ENCODE results near the gene EXOC4. TPM values are rescaled to one million over a fixed set of nuclear protein-coding genes. Genes with fewer than 3 reads are reported as not detected.

EXOC4 gene
- total and polyA plus RNA-seq, 2 of the 13 experiments (the other 11 are each of a cell fraction or from before 2014, with no cell fraction given), result 22.5 to 39.0 TPM

GRCh38 chr7:133733401-133733800 lies 480.5 kb downstream of the EXOC4 start:
- 97% methylated on average over 5 of the region's 5 CpGs for WGBS (ENCODE audit: low lambda C conversion rate)
- TF ChIP-seq ATF4 (CRISPR knock-in tag; IDR thresholded peaks at IDR 0.05) (no peak), ZNF580 (CRISPR knock-in tag; IDR thresholded peaks at IDR 0.05; ENCODE audit: borderline replicate concordance, low read depth) (no peak), ESRRA (CRISPR knock-in tag; IDR thresholded peaks at IDR 0.05; ENCODE audit: low read depth) (no peak), ZNF770 (CRISPR knock-in tag; IDR thresholded peaks at IDR 0.05) (no peak), ZNF800 (CRISPR knock-in tag; IDR thresholded peaks at IDR 0.05) (no peak), ATF3 (CRISPR knock-in tag; IDR thresholded peaks at IDR 0.05) (no peak), TFAP4 (IDR thresholded peaks at IDR 0.05; ENCODE audit: borderline replicate concordance, low read depth) (no peak), ZNF652 (CRISPR knock-in tag; IDR thresholded peaks at IDR 0.05; ENCODE audit: borderline replicate concordance, low read depth) (no peak), REPIN1 (CRISPR knock-in tag; IDR thresholded peaks at IDR 0.05; ENCODE audit: borderline replicate concordance, low read depth) (no peak), ZMYM4 (CRISPR knock-in tag; IDR thresholded peaks at IDR 0.05) (no peak), NRL (CRISPR knock-in tag; IDR thresholded peaks at IDR 0.05; ENCODE audit: borderline replicate concordance) (no peak)
- POLR2A ChIA-PET, result no interaction called here

More at GRCh38 chr7:133733401-133733800, 480.5 kb downstream of the EXOC4 start:
- H3K27ac ChIP-seq (ENCODE audit: extremely low read length, insufficient read depth, low read length), result no peak overlapping the region
- FAIRE-seq, result no peak
- DNase-seq (ENCODE audit: low spot score), result no peak
- no peaks in the 10 kb centered on the region for H4K20me1 ChIP-seq (ENCODE audit: insufficient read depth, low read length)
- H3K79me2 ChIP-seq (ENCODE audit: insufficient read depth, low read length), result no peaks in the 10 kb centered on the region
- H3K36me3 ChIP-seq (replicated peaks in 1 of 2; ENCODE audit: control insufficient read depth in 1 of 2, insufficient read depth in 2 of 2, low read length in 2 of 2), result no peaks in the 10 kb centered on the region
- no peak overlapping the region for H2AFZ ChIP-seq (ENCODE audit: low read length)
- no peak overlapping the region for H3K9ac ChIP-seq (ENCODE audit: insufficient read depth, low read depth, low read length)
- no peaks in the 10 kb centered on the region for H3K27me3 ChIP-seq (ENCODE audit: control insufficient read depth in 1 of 2, insufficient read depth in 2 of 2, low read length in 2 of 2)
- no peak overlapping the region for H3K4me2 ChIP-seq (ENCODE audit: low read depth, low read length)
- in situ Hi-C loops (cut with HindIII; ENCODE audit: extremely low pct_ligation_motif_present, low pct_unique_long_range_greater_than_20kb), result no loop called here
- CTCF ChIA-PET (ENCODE audit: low intra/inter-chr PET ratio, low total read pairs), result no interaction called here
- no peak for ATAC-seq
- BruUV-seq (replicated peaks), result no TSS peak
- H3K9me3 ChIP-seq (ENCODE audit: low read length), result no peaks in the 10 kb centered on the region
- H3K4me1 ChIP-seq (ENCODE audit: insufficient read depth, low read length), result peaks cover 11% of the 10 kb centered on the region
- intact Hi-C loops (cut with micrococcal nuclease; ENCODE audit: unreplicated experiment), result no loop called here
- H3K4me3 ChIP-seq (replicated peaks in 1 of 3; ENCODE audit: insufficient read depth in 1 of 3, low read depth in 2 of 3, low read length in 3 of 3), result no peak overlapping the region

Measured in HepG2 (cell line).